WERI-Rb-1 (cell line): ENCODE data around the gene SERPINF2.
A peak's percentile ranks its signal among the peaks of the same experiment; 100 is the strongest.
"Not testable (repeated sequence)": the region's sequence is repeated elsewhere in the genome, so short reads cannot be mapped to it uniquely, and the experiment has no call there.

Experiments
- DNase-seq: peaks from one replicate; pipeline ENCODE4 v3.0.0-alpha.2; 2020
- H3K27ac ChIP-seq: fragments of 250-450 bp; sonication (Bioruptor Pico); 2 replicates; pipeline ENCODE4 v1.5.1; 2020; ENCODE audit warnings: mild to moderate bottlenecking, moderate library complexity
- H3K27me3 ChIP-seq: fragments of 250-450 bp; sonication (Bioruptor Pico); 2 replicates; pipeline ENCODE4 v1.5.1; 2021; ENCODE audit warnings: mild to moderate bottlenecking, low read depth, moderate library complexity; ENCODE audit not compliant: insufficient read depth, severe bottlenecking
- H3K36me3 ChIP-seq: fragments of 250-450 bp; sonication (Bioruptor Pico); 2 replicates; pipeline ENCODE4 v1.5.1; 2020; ENCODE audit warnings: mild to moderate bottlenecking, moderate library complexity
- H3K4me3 ChIP-seq: 2 replicates; pipeline ENCODE4 v1.5.1; 2011; ENCODE audit warnings: low read depth, mild to moderate bottlenecking, control low read depth, low read length
- H3K9me3 ChIP-seq: fragments of 250-450 bp; sonication (Bioruptor Pico); 2 replicates; pipeline ENCODE4 v1.5.1; 2021; ENCODE audit warnings: mild to moderate bottlenecking, moderate library complexity; ENCODE audit not compliant: severe bottlenecking
- TF ChIP-seq, protein P1 (sequence below): IDR thresholded peaks from 2 replicates; pipeline ENCODE4 v1.5.1; 2011; ENCODE audit warnings: low read depth, mild to moderate bottlenecking, control low read depth, inconsistent platforms, low read length

The SERPINF2 gene

DNA sequence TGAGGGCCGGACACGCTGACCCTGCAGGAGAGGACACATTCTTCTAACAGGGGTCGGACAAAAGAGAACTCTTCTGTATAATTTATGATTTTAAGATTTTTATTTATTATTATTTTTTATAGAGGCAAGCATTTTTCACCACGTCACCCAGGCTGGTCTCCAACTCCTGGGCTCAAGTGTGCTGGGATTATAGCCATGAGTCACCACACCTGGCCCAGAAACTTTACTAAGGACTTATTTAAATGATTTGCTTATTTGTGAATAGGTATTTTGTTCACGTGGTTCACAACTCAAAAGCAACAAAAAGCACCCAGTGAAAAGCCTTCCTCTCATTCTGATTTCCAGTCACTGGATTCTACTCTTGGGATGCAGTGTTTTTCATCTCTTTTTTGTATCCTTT is 16.9 kb downstream of the SERPINF2 start:
- H3K9me3 ChIP-seq: no peaks in the 10 kb centered on the region
- H3K27me3 ChIP-seq: no peaks in the 10 kb centered on the region
- TF ChIP-seq, protein P1, sequence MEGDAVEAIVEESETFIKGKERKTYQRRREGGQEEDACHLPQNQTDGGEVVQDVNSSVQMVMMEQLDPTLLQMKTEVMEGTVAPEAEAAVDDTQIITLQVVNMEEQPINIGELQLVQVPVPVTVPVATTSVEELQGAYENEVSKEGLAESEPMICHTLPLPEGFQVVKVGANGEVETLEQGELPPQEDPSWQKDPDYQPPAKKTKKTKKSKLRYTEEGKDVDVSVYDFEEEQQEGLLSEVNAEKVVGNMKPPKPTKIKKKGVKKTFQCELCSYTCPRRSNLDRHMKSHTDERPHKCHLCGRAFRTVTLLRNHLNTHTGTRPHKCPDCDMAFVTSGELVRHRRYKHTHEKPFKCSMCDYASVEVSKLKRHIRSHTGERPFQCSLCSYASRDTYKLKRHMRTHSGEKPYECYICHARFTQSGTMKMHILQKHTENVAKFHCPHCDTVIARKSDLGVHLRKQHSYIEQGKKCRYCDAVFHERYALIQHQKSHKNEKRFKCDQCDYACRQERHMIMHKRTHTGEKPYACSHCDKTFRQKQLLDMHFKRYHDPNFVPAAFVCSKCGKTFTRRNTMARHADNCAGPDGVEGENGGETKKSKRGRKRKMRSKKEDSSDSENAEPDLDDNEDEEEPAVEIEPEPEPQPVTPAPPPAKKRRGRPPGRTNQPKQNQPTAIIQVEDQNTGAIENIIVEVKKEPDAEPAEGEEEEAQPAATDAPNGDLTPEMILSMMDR: no peak
- no peak overlapping the region for H3K4me3 ChIP-seq
- DNase-seq: no peak
- no peak overlapping the region for H3K27ac ChIP-seq
- no peaks in the 10 kb centered on the region for H3K36me3 ChIP-seq

DNA sequence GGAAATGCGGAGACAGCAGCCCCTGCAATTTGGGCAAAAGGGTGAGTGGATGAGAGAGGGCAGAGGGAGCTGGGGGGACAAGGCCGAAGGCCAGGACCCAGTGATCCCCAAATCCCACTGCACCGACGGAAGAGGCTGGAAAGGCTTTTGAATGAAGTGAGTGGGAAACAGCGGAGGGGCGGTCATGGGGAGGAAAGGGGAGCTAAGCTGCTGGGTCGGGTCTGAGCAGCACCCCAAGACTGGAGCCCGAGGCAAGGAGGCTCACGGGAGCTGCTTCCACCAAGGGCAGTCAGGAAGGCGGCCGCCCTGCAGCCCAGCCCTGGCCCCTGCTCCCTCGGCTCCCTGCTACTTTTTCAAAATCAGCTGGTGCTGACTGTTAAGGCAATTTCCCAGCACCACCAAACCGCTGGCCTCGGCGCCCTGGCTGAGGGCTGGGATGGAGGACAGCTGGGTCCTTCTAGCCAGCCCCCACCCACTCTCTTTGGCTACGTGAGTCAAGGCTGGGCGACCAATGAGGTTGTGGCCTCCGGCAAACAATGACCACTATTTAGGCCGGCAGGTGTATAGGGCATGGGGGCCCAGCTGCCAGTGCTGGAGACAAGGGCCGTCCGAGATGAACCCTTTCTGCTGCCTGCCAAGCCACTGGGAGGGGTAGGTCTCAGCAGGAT is 19.7 kb downstream of the SERPINF2 start:
- Histone ChIP-seq H3K27me3 (no peaks in the 10 kb centered on the region), H3K36me3 (peaks cover 6% of the 10 kb centered on the region), H3K4me3 (peak overlapping the region; percentile 78), H3K9me3 (no peaks in the 10 kb centered on the region), H3K27ac (peak overlapping the region; percentile 98)
- peak; percentile 66 for DNase-seq
- TF ChIP-seq, protein P1: no peak

DNA sequence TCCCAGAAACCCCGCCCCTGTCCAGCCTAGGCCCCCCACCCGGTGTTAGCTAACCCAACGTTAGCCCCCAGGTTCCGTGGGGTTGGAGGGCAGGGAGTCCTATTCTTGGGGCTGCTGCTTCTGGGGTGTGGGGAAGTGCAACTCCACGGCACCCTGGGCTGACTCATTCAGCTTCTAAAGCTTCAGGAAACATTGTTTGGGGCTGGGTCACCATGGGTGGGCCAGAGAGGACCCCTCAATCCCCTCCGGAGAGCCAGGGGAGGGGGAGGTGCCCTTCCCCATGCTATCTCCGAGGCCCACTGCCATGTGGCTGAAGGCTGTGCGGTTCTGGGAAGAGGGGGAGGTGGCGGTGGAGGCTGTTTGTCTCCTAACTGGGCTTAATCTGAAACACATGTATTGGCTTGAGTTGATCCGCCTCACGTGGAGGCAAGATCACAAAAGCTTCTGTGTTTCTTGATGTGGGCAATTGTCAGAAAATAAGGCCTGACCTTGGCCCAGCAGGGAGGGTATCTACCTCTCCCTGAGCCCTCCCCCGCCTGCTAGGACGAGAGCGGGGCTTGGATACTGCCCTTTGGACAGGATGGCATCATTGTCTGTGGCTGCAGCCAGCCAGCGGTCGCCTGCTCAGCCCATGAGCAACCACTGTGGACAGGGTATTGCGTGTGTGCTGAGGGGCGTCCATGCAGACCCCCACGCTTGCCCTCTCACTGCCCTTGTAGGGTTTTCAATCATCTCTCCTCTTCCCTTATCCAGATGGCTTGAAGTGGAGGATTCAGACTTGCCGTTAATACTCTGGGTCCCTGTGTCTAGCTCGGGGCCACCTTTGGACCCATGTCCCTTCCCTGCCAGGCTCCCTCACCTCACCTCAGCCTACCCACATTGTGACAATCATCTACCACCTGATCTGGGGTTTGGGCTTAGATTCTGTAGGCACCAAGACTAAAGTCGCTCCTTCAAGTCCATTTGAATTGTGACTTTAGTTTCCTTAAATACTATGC is 20.5 kb downstream of the SERPINF2 start:
- Histone ChIP-seq H3K4me3 (peak overlapping the region; percentile 78), H3K27me3 (no peaks in the 10 kb centered on the region), H3K27ac (peak overlapping the region; percentile 98), H3K36me3 (peaks cover 13% of the 10 kb centered on the region), H3K9me3 (no peaks in the 10 kb centered on the region)
- TF ChIP-seq, protein P1: no peak
- peak; percentile 87 for DNase-seq

DNA sequence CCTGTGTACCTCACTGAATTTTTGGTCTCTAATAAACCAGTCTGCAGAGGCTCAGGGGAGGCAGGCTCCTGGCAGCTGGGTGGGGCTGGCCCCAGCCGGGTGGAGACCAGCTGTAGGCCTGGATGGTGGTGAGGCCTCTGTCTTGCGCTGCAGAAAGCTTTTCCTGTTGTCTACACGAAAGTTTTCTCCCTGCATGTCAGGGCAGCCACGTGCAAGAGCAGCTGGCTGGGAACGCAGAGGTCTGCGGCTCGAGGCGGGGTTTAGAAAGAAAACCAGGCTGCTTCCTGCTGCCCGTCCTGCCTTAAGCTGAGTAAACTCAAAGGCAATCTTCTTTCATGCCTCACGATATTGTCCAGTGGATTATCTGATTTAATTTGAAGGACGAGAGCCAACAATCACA is 21.6 kb downstream of the SERPINF2 start:
- Histone ChIP-seq H3K4me3 (peak overlapping the region; percentile 8), H3K9me3 (no peaks in the 10 kb centered on the region), H3K27me3 (no peaks in the 10 kb centered on the region), H3K27ac (peak overlapping the region; percentile 98), H3K36me3 (peaks cover 21% of the 10 kb centered on the region)
- peak; percentile 66 for DNase-seq
- TF ChIP-seq, protein P1: no peak

DNA sequence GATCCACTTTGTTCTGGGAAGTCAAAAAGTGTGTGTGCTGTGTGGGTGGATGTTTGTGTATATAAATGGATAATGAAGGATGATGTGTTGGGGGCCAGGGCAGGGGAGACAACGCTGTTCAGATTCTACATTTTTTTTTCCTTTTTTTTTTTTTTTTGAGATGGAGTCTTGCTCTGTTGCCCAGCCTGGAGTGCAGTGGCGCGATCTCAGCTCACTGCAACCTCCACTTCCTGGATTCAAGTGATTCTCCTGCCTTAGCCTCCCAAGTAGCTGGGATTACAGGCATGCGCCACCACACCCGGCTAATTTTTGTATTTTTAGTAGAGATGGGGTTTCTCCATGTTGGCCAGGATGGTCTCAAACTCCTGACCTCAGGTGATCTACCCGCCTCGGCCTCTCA is 22.0 kb downstream of the SERPINF2 start:
- H3K9me3 ChIP-seq, H3K27me3 ChIP-seq, H3K4me3 ChIP-seq, DNase-seq: not testable (repeated sequence)
- Histone ChIP-seq H3K36me3 (peaks cover 24% of the 10 kb centered on the region), H3K27ac (peak overlapping the region; percentile 98)

DNA sequence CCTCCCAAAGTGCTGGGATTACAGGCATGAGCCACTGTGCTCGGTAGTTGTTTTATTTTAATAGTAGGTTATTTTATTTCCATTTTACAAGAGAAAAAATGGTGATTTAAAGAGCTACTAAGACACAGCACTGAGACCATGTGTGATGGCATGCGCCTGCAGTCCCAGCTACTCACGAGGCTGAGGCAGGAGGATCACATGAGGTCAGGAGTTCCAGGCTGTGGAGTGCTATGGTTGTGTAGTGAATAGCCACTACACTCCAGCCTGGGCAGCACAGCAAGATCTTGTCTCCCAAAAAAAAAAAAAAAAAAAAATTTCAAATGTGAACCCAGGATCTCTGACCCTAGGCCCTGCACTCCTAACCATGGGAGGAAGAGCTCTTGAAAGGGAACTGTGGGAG is 22.9 kb downstream of the SERPINF2 start:
- no peaks in the 10 kb centered on the region for H3K27me3 ChIP-seq
- peaks cover 32% of the 10 kb centered on the region for H3K36me3 ChIP-seq
- H3K9me3 ChIP-seq: no peaks in the 10 kb centered on the region
- no peak for DNase-seq
- H3K4me3 ChIP-seq: no peak overlapping the region
- H3K27ac ChIP-seq: no peak overlapping the region
- TF ChIP-seq, protein P1: no peak
